Measurements from ENCODE around the gene CLK3.

The CLK3 gene

DNA sequence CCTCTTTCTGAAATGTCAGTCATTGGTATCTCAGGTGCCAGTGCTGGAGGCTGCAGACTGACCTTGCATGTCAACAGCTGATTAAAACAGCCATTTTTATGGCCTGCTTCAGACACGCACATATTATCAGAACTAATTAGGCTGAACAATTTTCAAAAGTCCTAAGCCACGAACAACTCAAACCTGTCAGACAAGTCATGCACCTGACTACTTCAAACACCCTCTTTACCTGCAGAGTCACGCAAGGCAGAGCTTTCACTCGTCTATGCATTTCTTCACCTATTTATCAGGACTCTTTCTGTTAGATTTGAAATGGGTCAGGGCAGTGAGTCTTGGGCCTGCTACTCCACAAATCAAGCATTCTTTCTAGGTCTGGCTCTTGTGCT lies 26.7 kb downstream of the CLK3 start:
- peaks cover 34% of the 10 kb centered on the region for H3K36me3 ChIP-seq
- TF ChIP-seq, protein P1, sequence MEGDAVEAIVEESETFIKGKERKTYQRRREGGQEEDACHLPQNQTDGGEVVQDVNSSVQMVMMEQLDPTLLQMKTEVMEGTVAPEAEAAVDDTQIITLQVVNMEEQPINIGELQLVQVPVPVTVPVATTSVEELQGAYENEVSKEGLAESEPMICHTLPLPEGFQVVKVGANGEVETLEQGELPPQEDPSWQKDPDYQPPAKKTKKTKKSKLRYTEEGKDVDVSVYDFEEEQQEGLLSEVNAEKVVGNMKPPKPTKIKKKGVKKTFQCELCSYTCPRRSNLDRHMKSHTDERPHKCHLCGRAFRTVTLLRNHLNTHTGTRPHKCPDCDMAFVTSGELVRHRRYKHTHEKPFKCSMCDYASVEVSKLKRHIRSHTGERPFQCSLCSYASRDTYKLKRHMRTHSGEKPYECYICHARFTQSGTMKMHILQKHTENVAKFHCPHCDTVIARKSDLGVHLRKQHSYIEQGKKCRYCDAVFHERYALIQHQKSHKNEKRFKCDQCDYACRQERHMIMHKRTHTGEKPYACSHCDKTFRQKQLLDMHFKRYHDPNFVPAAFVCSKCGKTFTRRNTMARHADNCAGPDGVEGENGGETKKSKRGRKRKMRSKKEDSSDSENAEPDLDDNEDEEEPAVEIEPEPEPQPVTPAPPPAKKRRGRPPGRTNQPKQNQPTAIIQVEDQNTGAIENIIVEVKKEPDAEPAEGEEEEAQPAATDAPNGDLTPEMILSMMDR (IDR thresholded peaks at IDR 0.05; ENCODE audit: low read depth, low read length), result no peak
- no peaks in the 10 kb centered on the region for H3K9me3 ChIP-seq (ENCODE audit: severe bottlenecking)
- no peak overlapping the region for H3K4me3 ChIP-seq (ENCODE audit: low read depth, low read length)
- H3K27ac ChIP-seq, result no peak overlapping the region
- no peak for DNase-seq
- H3K27me3 ChIP-seq (ENCODE audit: insufficient read depth, low read depth, severe bottlenecking), result no peaks in the 10 kb centered on the region

- DNase-seq, result no peak
- Histone ChIP-seq H3K27me3 (ENCODE audit: insufficient read depth, low read depth, severe bottlenecking) (no peaks in the 10 kb centered on the region), H3K36me3 (peaks cover 27% of the 10 kb centered on the region), H3K4me3 (ENCODE audit: low read depth, low read length) (no peak overlapping the region), H3K27ac (no peak overlapping the region), H3K9me3 (ENCODE audit: severe bottlenecking) (no peaks in the 10 kb centered on the region)
- TF ChIP-seq, protein P1 (IDR thresholded peaks at IDR 0.05; ENCODE audit: low read depth, low read length), result no peak
These were observed 27.4 kb downstream of the CLK3 start for GRCh38 chr15:74642734-74643664.

GRCh38 chr15:74643665-74644204 lies 28.1 kb downstream of the CLK3 start:
- Histone ChIP-seq H3K27me3 (ENCODE audit: insufficient read depth, low read depth, severe bottlenecking) (no peaks in the 10 kb centered on the region), H3K9me3 (ENCODE audit: severe bottlenecking) (no peaks in the 10 kb centered on the region), H3K27ac (no peak overlapping the region), H3K36me3 (peaks cover 26% of the 10 kb centered on the region), H3K4me3 (ENCODE audit: low read depth, low read length) (no peak overlapping the region)
- TF ChIP-seq, protein P1 (IDR thresholded peaks at IDR 0.05; ENCODE audit: low read depth, low read length), result no peak
- DNase-seq, result no peak

GRCh38 chr15:74646480-74646879 lies 30.8 kb downstream of the CLK3 start:
- Histone ChIP-seq H3K27ac (no peak overlapping the region), H3K36me3 (peaks cover 13% of the 10 kb centered on the region; the same call in 1 of the 2 replicates), H3K9me3 (ENCODE audit: severe bottlenecking) (no peaks in the 10 kb centered on the region), H3K27me3 (ENCODE audit: insufficient read depth, low read depth, severe bottlenecking) (no peaks in the 10 kb centered on the region), H3K4me3 (ENCODE audit: low read depth, low read length) (no peak overlapping the region)
- no peak for DNase-seq
- TF ChIP-seq, protein P1 (IDR thresholded peaks at IDR 0.05; ENCODE audit: low read depth, low read length), result no peak

GRCh38 chr15:74648051-74648842 lies 32.6 kb downstream of the CLK3 start:
- Histone ChIP-seq H3K36me3 (peaks cover 15% of the 10 kb centered on the region), H3K27ac (no peak overlapping the region), H3K27me3 (ENCODE audit: insufficient read depth, low read depth, severe bottlenecking) (no peaks in the 10 kb centered on the region), H3K4me3 (ENCODE audit: low read depth, low read length) (no peak overlapping the region), H3K9me3 (ENCODE audit: severe bottlenecking) (no peaks in the 10 kb centered on the region)
- TF ChIP-seq, protein P1 (IDR thresholded peaks at IDR 0.05; ENCODE audit: low read depth, low read length), result no peak
- DNase-seq, result no peak

Measured in WERI-Rb-1 (cell line).